Body of pancreas (tissue), 4 donors: ENCODE data around the gene STT3A. TPM values are rescaled to one million over a fixed set of nuclear protein-coding genes. Genes with fewer than 3 reads are reported as not detected.

ENCODE experiments used
- ATAC-seq: fragments of 150-250 bp; one replicate; pipeline ENCODE4 v1.9.1; 2016
- DNase-seq, 4 donors: peaks; one replicate each; pipeline ENCODE4 v3.0.0-alpha.2; 2019
- H3K27ac ChIP-seq, 4 donors: fragments of 200-600 bp; sonication (generic); 1 replicate in 3 of 4; 2 replicates in 1 of 4; pipeline versions ENCODE4 v1.5.1 to v1.6.1; 2016 to 2019; ENCODE audit warnings: mild to moderate bottlenecking in 1 of 4, mixed read lengths in 1 of 4, moderate library complexity in 1 of 4
- H3K27me3 ChIP-seq, 2 donors: fragments of 200-600 bp; sonication (generic); one replicate each; pipeline ENCODE4 v1.6.0; 2016; ENCODE audit warnings: mild to moderate bottlenecking in 1 of 2
- H3K36me3 ChIP-seq, 2 donors: fragments of 200-600 bp; sonication (generic); replicated peaks in 1 of 2; 2 replicates each; pipeline ENCODE4 v1.5.1; 2016; ENCODE audit warnings: low read depth in 2 of 2; ENCODE audit not compliant: insufficient read depth in 1 of 2
- H3K4me1 ChIP-seq: fragments of 200-600 bp; sonication (generic); one replicate; pipeline ENCODE4 v1.6.0; 2016
- H3K4me3 ChIP-seq, 2 donors: fragments of 200-600 bp; sonication (generic); 1 replicate in 1 of 2; 2 replicates in 1 of 2; pipeline ENCODE4 v1.5.1; 2016 to 2019
- H3K9me3 ChIP-seq, 3 donors: fragments of 200-600 bp; sonication (generic); 1 replicate in 2 of 3; 2 replicates in 1 of 3; pipeline ENCODE4 v1.5.1; 2016
- POLR2A ChIP-seq, 3 donors: fragments of 450-650 bp; IDR thresholded peaks; one replicate each; pipeline ENCODE4 v1.6.1; 2016; ENCODE audit warnings: antibody characterized with exemption in 3 of 3, mild to moderate bottlenecking in 2 of 3
- WGBS, 2 donors: methylation state at CpG; one replicate each; pipeline ENCODE4 v1.1.5; 2017; 5-methylcytosine and 5-hydroxymethylcytosine counted together
- intact Hi-C: fragments of 100-400 bp; cut with DNase I; formaldehyde crosslinking; loops from one replicate; pipeline ENCODE4 v1.15.1; 2023
- small RNA-seq: library from RNA; depleted of rRNA; stranded (forward); fragments of <200 nt; gene quantifications from one replicate; pipeline ENCODE3, GENCODE V24; 2016
- total RNA-seq, 2 donors: library from RNA; depleted of rRNA; stranded (reverse); fragments of >200 nt; gene quantifications; one replicate each; pipeline ENCODE4 v1.1.0, GENCODE V29; 2016
- TF ChIP-seq, protein P1 (sequence below), 7 experiments: fragments of 450-650 bp in 4 of 7; fragments of 200-600 bp in 3 of 7; sonication (generic) in 3 of 7; IDR thresholded peaks; one replicate each; pipeline ENCODE4 v1.5.1; 2016 to 2019; ENCODE audit warnings: antibody characterized with exemption in 7 of 7

Gene STT3A
- total RNA-seq, 2 donors from 2014 or later: 22.1 to 70.3 TPM

DNA sequence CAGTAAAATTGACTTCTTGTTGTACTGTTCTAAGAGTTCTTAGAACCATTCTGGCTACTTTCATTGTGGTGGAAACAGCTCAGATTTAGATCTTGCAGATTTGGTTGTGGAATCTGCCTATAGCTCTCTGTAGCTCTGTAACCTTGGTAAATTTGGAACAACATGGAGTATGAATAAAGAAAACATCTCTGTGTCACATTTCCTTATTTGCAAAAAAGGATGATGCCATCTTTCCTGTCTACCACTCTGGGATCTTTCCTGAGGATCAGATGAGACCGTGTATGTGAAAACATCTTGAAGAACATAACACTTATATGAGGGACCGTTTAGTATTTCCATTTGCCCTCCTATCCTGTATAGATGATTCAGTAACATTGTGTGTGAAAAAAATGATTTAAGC lies 78.9 kb downstream of the STT3A start:
- H3K4me1 ChIP-seq: no peaks in the 10 kb centered on the region
- no peak for DNase-seq
- H3K4me3 ChIP-seq: no peak overlapping the region
- no peaks in the 10 kb centered on the region for H3K36me3 ChIP-seq
- no peaks in the 10 kb centered on the region for H3K9me3 ChIP-seq
- no peak overlapping the region for H3K27ac ChIP-seq
- no peak for ATAC-seq
- intact Hi-C loops: no loop called here
- H3K27me3 ChIP-seq: no peaks in the 10 kb centered on the region
- TF ChIP-seq POLR2A (IDR thresholded peaks at IDR 0.05): no peak
- TF ChIP-seq, protein P1, sequence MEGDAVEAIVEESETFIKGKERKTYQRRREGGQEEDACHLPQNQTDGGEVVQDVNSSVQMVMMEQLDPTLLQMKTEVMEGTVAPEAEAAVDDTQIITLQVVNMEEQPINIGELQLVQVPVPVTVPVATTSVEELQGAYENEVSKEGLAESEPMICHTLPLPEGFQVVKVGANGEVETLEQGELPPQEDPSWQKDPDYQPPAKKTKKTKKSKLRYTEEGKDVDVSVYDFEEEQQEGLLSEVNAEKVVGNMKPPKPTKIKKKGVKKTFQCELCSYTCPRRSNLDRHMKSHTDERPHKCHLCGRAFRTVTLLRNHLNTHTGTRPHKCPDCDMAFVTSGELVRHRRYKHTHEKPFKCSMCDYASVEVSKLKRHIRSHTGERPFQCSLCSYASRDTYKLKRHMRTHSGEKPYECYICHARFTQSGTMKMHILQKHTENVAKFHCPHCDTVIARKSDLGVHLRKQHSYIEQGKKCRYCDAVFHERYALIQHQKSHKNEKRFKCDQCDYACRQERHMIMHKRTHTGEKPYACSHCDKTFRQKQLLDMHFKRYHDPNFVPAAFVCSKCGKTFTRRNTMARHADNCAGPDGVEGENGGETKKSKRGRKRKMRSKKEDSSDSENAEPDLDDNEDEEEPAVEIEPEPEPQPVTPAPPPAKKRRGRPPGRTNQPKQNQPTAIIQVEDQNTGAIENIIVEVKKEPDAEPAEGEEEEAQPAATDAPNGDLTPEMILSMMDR (IDR thresholded peaks at IDR 0.05): no peak
- WGBS, 2 donors: 77 to 81% methylated on average over 2 of the region's 2 CpGs

Small RNA genes lying within 50 kb of the gene (small RNA-seq; reads per million reads assigned to genes)
- gene RNU2-35P: not detected
- not detected for gene RNU6-1156P

Other genes with a start within 250 kb of the STT3A start
- gene FEZ1, start 96.6 kb upstream of the STT3A start, total RNA-seq: 10 to 100 TPM in 1 of 2 donors, 1 to 10 TPM in 1; 8.3 to 16.2 TPM
- gene EI24, start 23.4 kb upstream of the STT3A start, total RNA-seq: 10 to 100 TPM; 63.3 to 75.2 TPM
- 1 to 10 TPM in 1 of 2 donors, under 1 TPM in 1; 0.33 to 1.8 TPM for gene CHEK1, start 32.3 kb downstream of the STT3A start, total RNA-seq
- gene ACRV1, start 88.0 kb downstream of the STT3A start, total RNA-seq: not detected
- not detected for gene PATE1, start 153.4 kb downstream of the STT3A start, total RNA-seq
- not detected for gene PATE2, start 186.0 kb downstream of the STT3A start, total RNA-seq
- not detected for gene PATE3, start 195.3 kb downstream of the STT3A start, total RNA-seq
- gene PATE4, start 240.5 kb downstream of the STT3A start, total RNA-seq: not detected